HG03442 (cell line): ENCODE data around the gene AWAT2.

ENCODE experiments used
- ATAC-seq: cut with Tn5 transposase; IDR thresholded peaks from one replicate; pipeline ENCODE4 v1.9.1; 2021; ENCODE audit warnings: mild to moderate bottlenecking, moderate library complexity; ENCODE audit not compliant: unreplicated experiment

Gene AWAT2, protein sequence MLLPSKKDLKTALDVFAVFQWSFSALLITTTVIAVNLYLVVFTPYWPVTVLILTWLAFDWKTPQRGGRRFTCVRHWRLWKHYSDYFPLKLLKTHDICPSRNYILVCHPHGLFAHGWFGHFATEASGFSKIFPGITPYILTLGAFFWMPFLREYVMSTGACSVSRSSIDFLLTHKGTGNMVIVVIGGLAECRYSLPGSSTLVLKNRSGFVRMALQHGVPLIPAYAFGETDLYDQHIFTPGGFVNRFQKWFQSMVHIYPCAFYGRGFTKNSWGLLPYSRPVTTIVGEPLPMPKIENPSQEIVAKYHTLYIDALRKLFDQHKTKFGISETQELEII

GRCh38 chrX:70049925-70050324 is at the start of gene AWAT2:
TSS of gene AWAT2 (minus strand) at chrX:70049938. CDS start at chrX:70049932, 6 bp downstream.
- ATAC-seq: no peak

- ATAC-seq: no peak
Observed at GRCh38 chrX:70096052-70096451, 46.3 kb upstream of the AWAT2 start.

DNA sequence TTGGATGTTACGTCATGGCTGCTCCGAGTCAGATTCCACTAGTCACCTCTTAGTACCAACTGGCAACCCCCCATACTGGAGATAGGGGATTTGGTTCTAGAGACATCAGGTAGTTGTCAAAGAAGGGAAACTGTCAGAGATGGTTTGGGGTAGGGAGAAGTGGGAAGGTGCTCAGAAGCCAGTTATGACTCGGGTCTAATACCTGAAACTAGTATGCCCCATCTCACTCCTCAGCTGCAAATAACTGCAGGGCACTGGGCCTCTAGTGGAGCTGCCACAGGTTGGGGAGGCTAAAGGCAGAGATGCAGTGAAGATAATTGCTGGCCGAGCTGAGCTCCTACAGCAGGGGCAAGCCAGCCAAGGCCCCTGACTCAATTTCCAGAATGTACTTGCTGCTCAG is 42.5 kb upstream of the AWAT2 start:
- no peak for ATAC-seq

GRCh38 chrX:70089604-70090297 is 40.0 kb upstream of the AWAT2 start:
- no peak for ATAC-seq

- no peak for ATAC-seq
Observed at GRCh38 chrX:70088751-70089150, 39.0 kb upstream of the AWAT2 start.

GRCh38 chrX:70087857-70088630 is 38.3 kb upstream of the AWAT2 start:
- no peak for ATAC-seq

DNA sequence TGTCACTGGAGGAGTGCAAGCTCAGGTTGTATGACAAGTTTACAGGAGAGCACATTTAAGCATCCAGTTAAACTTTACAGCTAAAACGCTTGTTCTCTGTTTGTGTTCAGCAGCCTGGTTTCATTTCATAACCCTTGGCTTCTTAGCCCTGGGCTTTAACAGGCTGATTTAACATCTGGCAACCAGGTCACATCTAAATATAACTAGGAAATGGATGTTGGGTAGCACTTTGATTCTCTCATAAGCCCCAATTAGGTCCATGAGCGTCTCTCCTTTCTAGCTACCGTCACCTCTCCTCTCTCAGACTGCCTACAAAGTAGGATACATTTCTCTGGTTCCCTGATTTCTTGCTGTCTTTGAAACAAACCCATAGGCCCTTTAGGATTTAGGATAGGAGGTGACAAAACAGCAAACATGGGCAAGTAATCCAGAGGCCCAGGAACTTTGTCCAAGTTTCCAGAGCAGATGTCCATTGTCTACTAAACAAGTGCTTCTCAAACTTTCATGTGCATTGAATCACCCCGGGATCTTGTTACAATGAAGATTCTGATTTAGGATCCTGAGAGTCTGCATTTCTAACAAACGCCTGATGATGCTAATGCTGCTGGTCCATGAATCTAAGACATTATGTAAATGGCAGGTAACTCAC is 35.0 kb upstream of the AWAT2 start:
- ATAC-seq: no peak

GRCh38 chrX:70082723-70083122 is 33.0 kb upstream of the AWAT2 start:
- no peak for ATAC-seq

GRCh38 chrX:70079870-70080269 is 30.1 kb upstream of the AWAT2 start:
- ATAC-seq: no peak

- ATAC-seq: no peak
Observed at GRCh38 chrX:70079297-70079696, 29.6 kb upstream of the AWAT2 start.

DNA sequence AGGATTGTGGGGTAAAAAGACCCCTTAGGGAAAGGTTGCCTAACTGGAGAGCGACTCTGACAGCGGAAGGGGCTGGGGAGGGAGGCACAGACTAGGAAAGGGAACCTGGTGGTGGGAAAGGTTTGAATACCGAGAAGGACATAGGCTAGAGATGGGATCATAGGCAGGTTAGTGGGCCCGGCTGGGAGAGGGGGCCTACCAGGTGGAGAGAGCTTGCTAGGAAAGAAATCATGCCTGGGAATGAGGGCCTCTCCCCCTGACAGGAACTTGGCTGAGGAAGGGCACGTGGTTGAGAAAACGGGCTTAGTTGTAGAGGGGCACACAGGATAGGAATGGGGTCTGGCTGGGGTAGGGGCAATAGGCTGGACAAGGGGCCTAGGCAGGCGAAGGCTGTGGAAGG is 16.9 kb upstream of the AWAT2 start:
- no peak for ATAC-seq

- ATAC-seq: no peak
Observed at GRCh38 chrX:70062961-70063550, 13.3 kb upstream of the AWAT2 start.

- ATAC-seq: no peak
Observed at GRCh38 chrX:70062076-70062475, 12.3 kb upstream of the AWAT2 start, which contains the start of gene OTUD6A. TSS of gene OTUD6A (plus strand) at chrX:70062457. CDS start at chrX:70062525, 68 bp downstream.

GRCh38 chrX:70054391-70054790 is 4.7 kb upstream of the AWAT2 start:
- ATAC-seq: no peak

DNA sequence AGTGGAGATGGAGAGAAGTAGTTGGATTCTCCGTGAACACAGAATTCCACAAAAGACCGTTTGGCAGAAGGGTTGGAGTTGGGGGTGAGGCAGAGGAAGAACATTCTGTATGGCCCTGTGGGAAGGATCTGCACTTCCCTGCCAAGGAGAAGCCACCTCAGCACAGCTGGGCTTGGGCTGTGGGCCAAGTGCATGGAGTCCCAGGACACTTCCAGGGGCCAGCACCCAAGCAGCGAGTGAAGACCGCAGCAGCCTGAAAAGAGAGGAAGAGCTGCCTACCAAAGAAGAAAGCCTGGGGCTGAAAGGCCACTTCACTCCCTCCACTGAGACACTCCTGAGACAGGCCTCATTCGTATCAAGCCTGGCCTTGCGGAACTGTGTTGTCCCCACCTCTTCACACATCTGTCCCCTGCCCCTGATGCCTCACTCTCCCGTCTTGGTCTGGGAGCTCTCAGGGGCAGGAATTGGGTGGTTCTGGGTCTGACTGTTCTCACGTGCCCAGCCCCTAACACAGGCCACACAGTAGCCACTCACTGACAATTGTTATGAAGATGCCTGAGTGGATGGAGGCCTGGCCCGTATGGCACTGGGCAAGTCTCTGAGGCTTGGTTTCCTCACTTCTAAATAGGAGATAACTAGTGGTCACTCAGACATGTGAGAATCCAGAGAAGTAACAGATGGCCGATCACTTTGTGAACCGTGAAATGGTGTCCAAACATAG is 3.3 kb upstream of the AWAT2 start:
- ATAC-seq: no peak

GRCh38 chrX:70049406-70049805 is 332 bp downstream of the AWAT2 start:
- no peak for ATAC-seq

DNA sequence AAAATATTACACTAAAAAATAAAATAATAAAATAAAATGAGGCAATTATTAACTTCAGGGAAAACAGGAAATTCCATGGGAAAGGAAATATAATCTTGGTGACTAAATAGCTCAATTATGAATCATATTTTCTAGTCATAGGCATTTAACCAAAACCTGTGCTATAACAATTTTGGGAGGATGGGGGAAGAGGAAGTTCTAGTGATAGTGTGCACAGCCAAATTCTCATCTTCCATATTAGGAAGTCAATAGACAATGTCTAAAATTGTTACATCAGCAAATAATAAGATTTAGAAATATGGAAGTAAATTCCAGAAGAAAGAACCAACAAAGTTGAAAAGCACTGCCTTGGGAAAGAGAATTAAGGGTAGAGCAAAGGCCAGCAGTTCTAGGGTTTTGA is 2.8 kb downstream of the AWAT2 start:
- ATAC-seq: no peak

GRCh38 chrX:70044541-70045245 is 5.0 kb downstream of the AWAT2 start:
- no peak for ATAC-seq

- ATAC-seq: no peak
Observed at GRCh38 chrX:70043685-70044084, 6.1 kb downstream of the AWAT2 start.
